Measurements from ENCODE around the gene DHDDS.

DNA sequence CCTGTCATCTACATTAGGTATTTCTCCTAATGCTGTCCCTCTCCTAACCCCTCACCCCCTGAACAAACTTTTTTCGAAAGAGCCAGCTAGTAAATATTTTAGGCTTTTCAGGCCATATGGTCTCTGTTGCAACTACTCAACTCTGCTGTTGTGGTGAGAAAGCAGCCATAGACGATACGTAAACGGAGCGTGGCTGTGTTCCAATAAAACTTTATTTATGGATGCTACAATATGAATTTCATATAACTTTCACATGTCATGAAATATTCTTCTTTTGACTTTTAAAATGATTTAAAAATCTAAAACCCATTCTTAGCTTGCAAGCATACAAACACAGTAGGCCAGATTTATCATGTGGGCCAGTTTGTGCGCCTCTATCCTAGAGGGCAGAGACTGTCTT lies 86.2 kb downstream of the DHDDS start:
- TF ChIP-seq, protein P1, sequence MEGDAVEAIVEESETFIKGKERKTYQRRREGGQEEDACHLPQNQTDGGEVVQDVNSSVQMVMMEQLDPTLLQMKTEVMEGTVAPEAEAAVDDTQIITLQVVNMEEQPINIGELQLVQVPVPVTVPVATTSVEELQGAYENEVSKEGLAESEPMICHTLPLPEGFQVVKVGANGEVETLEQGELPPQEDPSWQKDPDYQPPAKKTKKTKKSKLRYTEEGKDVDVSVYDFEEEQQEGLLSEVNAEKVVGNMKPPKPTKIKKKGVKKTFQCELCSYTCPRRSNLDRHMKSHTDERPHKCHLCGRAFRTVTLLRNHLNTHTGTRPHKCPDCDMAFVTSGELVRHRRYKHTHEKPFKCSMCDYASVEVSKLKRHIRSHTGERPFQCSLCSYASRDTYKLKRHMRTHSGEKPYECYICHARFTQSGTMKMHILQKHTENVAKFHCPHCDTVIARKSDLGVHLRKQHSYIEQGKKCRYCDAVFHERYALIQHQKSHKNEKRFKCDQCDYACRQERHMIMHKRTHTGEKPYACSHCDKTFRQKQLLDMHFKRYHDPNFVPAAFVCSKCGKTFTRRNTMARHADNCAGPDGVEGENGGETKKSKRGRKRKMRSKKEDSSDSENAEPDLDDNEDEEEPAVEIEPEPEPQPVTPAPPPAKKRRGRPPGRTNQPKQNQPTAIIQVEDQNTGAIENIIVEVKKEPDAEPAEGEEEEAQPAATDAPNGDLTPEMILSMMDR (IDR thresholded peaks at IDR 0.05), result no peak
- TF ChIP-seq POLR2A (IDR thresholded peaks at IDR 0.05), result no peak
